K562 (cell line): ENCODE data around the gene UBXN6. TPM values are rescaled to one million over a fixed set of nuclear protein-coding genes. Genes with fewer than 3 reads are reported as not detected.

Source experiments
- CBX3 ChIP-seq, 2 experiments: IDR thresholded peaks; 1 replicate in 1 of 2; 2 replicates in 1 of 2; pipeline ENCODE4 v1.6.1; 2012; ENCODE audit warnings: inconsistent platforms in 2 of 2, low read length in 2 of 2, borderline replicate concordance in 1 of 2, control low read depth in 1 of 2
- ESRRA ChIP-seq: fragments of 450-650 bp; IDR thresholded peaks from 2 replicates; pipeline ENCODE4 v1.6.1; 2014; ENCODE audit warnings: low read depth, mild to moderate bottlenecking, moderate library complexity, borderline replicate concordance
- GATAD2B ChIP-seq: fragments of 450-650 bp; IDR thresholded peaks from 2 replicates; pipeline ENCODE4 v1.6.1; 2017; ENCODE audit warnings: mild to moderate bottlenecking, borderline replicate concordance
- GTF2E2 ChIP-seq: fragments of 200-800 bp; sonication (Bioruptor generic); IDR thresholded peaks from 2 replicates; pipeline ENCODE4 v1.6.1; 2016; ENCODE audit warnings: missing genetic modification characterization, missing compliant biosample characterization
- HNRNPLL ChIP-seq: fragments of 200-400 bp; formaldehyde crosslinking; IDR thresholded peaks from 2 replicates; pipeline ENCODE4 v1.6.1; 2017; ENCODE audit warnings: low read length, low read depth, mild to moderate bottlenecking; ENCODE audit not compliant: poor library complexity, severe bottlenecking
- KLF16 ChIP-seq: IDR thresholded peaks from 2 replicates; pipeline ENCODE4 v1.6.1; 2016; ENCODE audit warnings: antibody characterized with exemption
- MCM7 ChIP-seq, 2 experiments: fragments of 450-650 bp; IDR thresholded peaks; 2 replicates each; pipeline ENCODE4 v1.6.1; 2016 to 2018
- MTA1 ChIP-seq: fragments of 450-650 bp; IDR thresholded peaks from 2 replicates; pipeline ENCODE4 v1.6.1; 2017; ENCODE audit warnings: borderline replicate concordance
- NFATC3 ChIP-seq: fragments of 450-650 bp; IDR thresholded peaks from 2 replicates; pipeline ENCODE4 v1.6.1; 2017; ENCODE audit warnings: mild to moderate bottlenecking
- RBBP5 ChIP-seq: fragments of 200-600 bp; sonication (generic); IDR thresholded peaks from 2 replicates; pipeline ENCODE4 v1.6.1; 2012; ENCODE audit warnings: borderline replicate concordance, mild to moderate bottlenecking, low read length, control low read depth, inconsistent platforms; ENCODE audit not compliant: insufficient read depth, poor library complexity, severe bottlenecking
- SMARCA5 ChIP-seq: fragments of 450-650 bp; IDR thresholded peaks from 2 replicates; pipeline ENCODE4 v1.6.1; 2016
- SNAPC5 ChIP-seq: fragments of 250-450 bp; sonication (Bioruptor Pico); IDR thresholded peaks from 2 replicates; pipeline ENCODE4 v1.8.0; 2021; ENCODE audit warnings: moderate library complexity, mild to moderate bottlenecking, inconsistent platforms
- TSC22D4 ChIP-seq: fragments of 450-650 bp; IDR thresholded peaks from 2 replicates; pipeline ENCODE4 v1.6.1; 2016; ENCODE audit warnings: missing genetic modification characterization, missing biosample characterization, control low read depth
- ZBTB40 ChIP-seq, 2 experiments: fragments of 450-650 bp in 1 of 2; sonication (generic) in 1 of 2; formaldehyde crosslinking in 1 of 2; IDR thresholded peaks; 2 replicates each; pipeline versions ENCODE4 v1.7.1 to v1.9.0; 2016 to 2022; ENCODE audit warnings: inconsistent platforms in 1 of 2, mild to moderate bottlenecking in 1 of 2, missing genetic modification reagents in 1 of 2
- ZBTB8A ChIP-seq: fragments of 450-650 bp; IDR thresholded peaks from 2 replicates; pipeline ENCODE4 v1.6.1; 2018; ENCODE audit warnings: mild to moderate bottlenecking, moderate library complexity; ENCODE audit not compliant: partially characterized antibody
- ZFP36 ChIP-seq: fragments of 150-350 bp; IDR thresholded peaks from 2 replicates; pipeline ENCODE4 v1.6.1; 2018; ENCODE audit warnings: low read length, low read depth; ENCODE audit not compliant: partially characterized antibody
- ZNF511 ChIP-seq: sonication (generic); formaldehyde crosslinking; IDR thresholded peaks from 2 replicates; pipeline ENCODE4 v1.8.0; 2022; ENCODE audit warnings: mild to moderate bottlenecking, missing genetic modification reagents
- ZNF586 ChIP-seq: fragments of 450-650 bp; formaldehyde crosslinking; conservative IDR thresholded peaks from 2 replicates; pipeline ENCODE4 v1.4.0; 2020; ENCODE audit warnings: mild to moderate bottlenecking, moderate library complexity
- polyA plus RNA-seq, 8 experiments: library from polyadenylated mRNA; depleted of rRNA in 4 of 8; stranded (reverse) in 5 of 8; unstranded in 3 of 8; fragments of >200 nt; fragmentation: Nextera tagmentation in 2 of 8; fragmentation: Illumina TruSeq in 1 of 8; extraction: Ambion mirVana in 2 of 8; extraction: Trizol in 1 of 8; gene quantifications; 2 replicates each; pipeline versions ENCODE4 v1.2.1 to v1.2.3, GENCODE V29; 2011 to 2014; ENCODE audit warnings: inconsistent platforms in 1 of 8, missing spikeins in 1 of 8
- total RNA-seq, 7 experiments: library from RNA; depleted of rRNA in 6 of 7; stranded (reverse); fragments of >200 nt in 6 of 7; fragmentation: Illumina TruSeq in 2 of 7; extraction: Trizol in 2 of 7; gene quantifications; 2 replicates each; pipeline versions ENCODE4 v1.2.1 to v1.2.3, GENCODE V29; 2011 to 2021; ENCODE audit warnings: low replicate concordance in 1 of 7

Gene UBXN6
- total and polyA plus RNA-seq, 9 of the 15 experiments (the other 6 are each of a cell fraction or from before 2014, with no cell fraction given), result 0.48 to 90.2 (median 29.5) TPM

GRCh38 chr19:4402171-4403004 is 55.2 kb downstream of the UBXN6 start, which contains the start of gene CHAF1A (continued):
- no peak for TF ChIP-seq ZBTB40 (IDR thresholded peaks at IDR 0.05)
- TF ChIP-seq ZBTB40 (CRISPR knock-in tag; IDR thresholded peaks at IDR 0.05), result no peak
- TF ChIP-seq SMARCA5, result no peak
- peak; percentile 90 for TF ChIP-seq RBBP5
- TF ChIP-seq ZNF586 (CRISPR knock-in tag), result no peak
- TF ChIP-seq TSC22D4 (tag), result no peak
- TF ChIP-seq ESRRA, result peak; percentile 49; the same call in 1 of the 2 replicates
- TF ChIP-seq MCM7 (IDR thresholded peaks at IDR 0.05), result no peak
- no peak for TF ChIP-seq ZFP36
- no peak for TF ChIP-seq KLF16
- no peak for TF ChIP-seq MTA1
- TF ChIP-seq ZBTB8A, result no peak
- TF ChIP-seq ZNF511, result no peak
- TF ChIP-seq CBX3 (IDR thresholded peaks at IDR 0.05; ENCODE audit: borderline replicate concordance in 1 of 2, low read length in 2 of 2), result no peak
- TF ChIP-seq HNRNPLL, result peak; percentile 53
- TF ChIP-seq SNAPC5 (CRISPR knock-in tag), result no peak
- peak; percentile 83; the same call in 1 of the 2 replicates for TF ChIP-seq GTF2E2 (tag)
- no peak for TF ChIP-seq NFATC3
- TF ChIP-seq GATAD2B, result peak; percentile 95
